Kidney (tissue), 14 donors: ENCODE results near the gene PRR22. TPM values are rescaled to one million over a fixed set of nuclear protein-coding genes. Genes with fewer than 3 reads are reported as not detected.

ENCODE experiments used
- DNase-seq, 5 donors: peaks; one replicate each; pipeline ENCODE4 v3.0.0-alpha.2; 2013 to 2020
- FAIRE-seq: peaks from 2 replicates; lab custom pipeline; 2012; peaks lifted over from hg19 to GRCh38; lab: Jason Lieb, UNC
- H3K27ac ChIP-seq, 2 donors: one replicate each; pipeline ENCODE4 v1.7.0; 2013; ENCODE audit warnings: low read depth in 2 of 2, low read length in 2 of 2, inconsistent platforms in 1 of 2
- H3K27me3 ChIP-seq: one replicate; pipeline ENCODE4 v1.7.1; 2013; ENCODE audit warnings: low read length, inconsistent platforms; ENCODE audit not compliant: control insufficient read depth, insufficient read depth
- H3K36me3 ChIP-seq, 3 donors: one replicate each; pipeline versions ENCODE4 v1.7.0 to v1.7.1; 2013; ENCODE audit warnings: low read length in 3 of 3, control low read depth in 1 of 3, inconsistent platforms in 1 of 3; ENCODE audit not compliant: insufficient read depth in 3 of 3, control insufficient read depth in 2 of 3
- H3K4me1 ChIP-seq, 3 donors: one replicate each; pipeline versions ENCODE4 v1.7.0 to v1.7.1; 2013; ENCODE audit warnings: low read length in 3 of 3, inconsistent platforms in 1 of 3, low read depth in 1 of 3; ENCODE audit not compliant: control insufficient read depth in 2 of 3, insufficient read depth in 2 of 3
- H3K4me3 ChIP-seq, 3 donors: one replicate each; pipeline versions ENCODE4 v1.7.0 to v1.8.1; 2013; ENCODE audit warnings: low read length in 3 of 3, control low read depth in 1 of 3, inconsistent platforms in 1 of 3
- H3K9ac ChIP-seq, 3 donors: one replicate each; pipeline versions ENCODE4 v1.7.0 to v1.7.1; 2013; ENCODE audit warnings: low read length in 3 of 3, control low read depth in 1 of 3, inconsistent platforms in 1 of 3
- H3K9me3 ChIP-seq, 3 donors: one replicate each; pipeline versions ENCODE4 v1.7.0 to v1.7.1; 2013; ENCODE audit warnings: low read length in 3 of 3, control low read depth in 1 of 3, inconsistent platforms in 1 of 3; ENCODE audit not compliant: control insufficient read depth in 2 of 3, insufficient read depth in 1 of 3
- CTCF ChIP-seq: IDR thresholded peaks from 3 replicates; pipeline ENCODE4 v1.5.1; 2012; ENCODE audit warnings: mild to moderate bottlenecking, moderate library complexity, borderline replicate concordance; ENCODE audit not compliant: insufficient read depth; ENCODE audit errors: extremely low read depth
- intact Hi-C: fragments of 100-400 bp; cut with DNase I; formaldehyde crosslinking; loops from one replicate; pipeline ENCODE4 v1.11.1; 2022
- polyA plus RNA-seq: library from polyadenylated mRNA; stranded (reverse); fragments of 350-450 nt; fragmentation: Illumina TruSeq; extraction: RNeasy Lipid Tissue Mini Kit (QIAGEN cat#74804); gene quantifications from one replicate; pipeline ENCODE4 v1.2.3, GENCODE V29; 2014; ENCODE audit warnings: low read depth, low replicate concordance; ENCODE audit not compliant: insufficient read depth
- total RNA-seq: library from RNA; stranded (reverse); fragmentation: NEBNext Ultra II Directional; extraction: Animal tissue kit (Norgen Biotek cat#: 25700); gene quantifications from one replicate; pipeline ENCODE4 v1.2.1, GENCODE V29; 2021
- donor health status: control.
- donor health status: control.
- donor health status: control.
- donor health status: control.
- donor health status: control.
- donor health status: DM: yes; HTN: yes; CAD: no.
- donor health status: Normal renal cell carcinoma (clear cell type).

The PRR22 gene
- total and polyA plus RNA-seq, 2 donors from 2014 or later = 4.1 to 4.2 TPM

DNA sequence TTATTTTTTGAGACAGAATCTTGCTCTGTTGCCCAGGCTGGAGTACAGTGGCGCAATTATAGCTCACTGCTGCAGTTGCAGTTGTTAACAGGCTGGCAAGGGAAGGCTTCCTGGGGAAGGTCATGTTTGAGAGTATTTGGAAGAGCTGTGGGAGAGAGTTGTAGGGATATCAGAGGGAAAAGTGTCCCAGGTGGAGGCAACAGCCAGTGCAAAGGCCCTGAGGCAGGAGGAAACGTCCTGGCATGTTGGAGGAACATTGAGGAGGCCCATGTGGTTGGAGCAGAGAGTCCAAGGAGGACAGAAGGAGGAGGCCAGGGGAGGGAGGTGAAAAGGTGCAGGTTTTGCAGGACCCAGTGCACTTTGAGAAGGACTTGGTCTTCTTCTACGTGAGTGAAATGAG, 8.6 kb upstream of the PRR22 start:
- H3K27ac ChIP-seq = no peak overlapping the region
- H3K27me3 ChIP-seq = no peaks in the 10 kb centered on the region
- no peak overlapping the region for H3K9ac ChIP-seq
- H3K36me3 ChIP-seq = peaks cover 0 to 7% (median 5%) of the 10 kb centered on the region in 3 donors
- H3K4me3 ChIP-seq = no peak overlapping the region
- no peak for FAIRE-seq
- H3K4me1 ChIP-seq = peaks cover 0 to 8% (median 6%) of the 10 kb centered on the region in 3 donors
- TF ChIP-seq CTCF = no peak
- H3K9me3 ChIP-seq = no peaks in the 10 kb centered on the region
- no peak for DNase-seq
- intact Hi-C loops = no loop called here

DNA sequence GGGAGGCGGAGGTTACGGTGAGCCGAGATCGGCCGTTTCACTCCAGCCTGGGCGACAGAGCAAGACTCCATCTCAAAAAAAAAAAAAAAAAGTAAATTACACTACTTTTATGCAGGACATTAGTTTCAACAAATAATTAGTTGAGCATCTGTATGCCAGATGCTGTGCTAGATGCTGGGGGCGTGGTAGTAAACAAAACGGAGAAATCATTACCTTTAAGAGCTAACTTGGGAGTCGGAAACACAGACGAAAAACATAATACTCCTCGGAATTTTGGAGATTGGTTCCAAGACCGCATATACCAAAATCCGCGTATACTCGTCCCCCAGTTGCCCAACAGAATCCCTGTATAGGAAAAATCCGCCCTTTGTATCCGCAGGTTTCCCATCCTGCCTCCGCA, 7.7 kb upstream of the PRR22 start:
- intact Hi-C loops = no loop called here
- TF ChIP-seq CTCF = no peak
- DNase-seq (no peak), FAIRE-seq (no peak)
- no peaks in the 10 kb centered on the region for H3K9me3 ChIP-seq
- no peak overlapping the region for H3K4me3 ChIP-seq
- peaks cover 0 to 8% (median 6%) of the 10 kb centered on the region in 3 donors for H3K4me1 ChIP-seq
- H3K27me3 ChIP-seq = no peaks in the 10 kb centered on the region
- H3K36me3 ChIP-seq = peaks cover 0 to 14% (median 12%) of the 10 kb centered on the region in 3 donors
- H3K27ac ChIP-seq = no peak overlapping the region
- no peak overlapping the region for H3K9ac ChIP-seq

GRCh38 chr19:5790559-5791520, 6.3 kb upstream of the PRR22 start, which contains the start of gene DUS3L:
Gene DUS3L (minus strand): TSS chr19:5791163. CDS start chr19:5791141, 22 bp downstream.
- H3K9ac ChIP-seq = peak within 1 kb of the TSS; percentile 44 to 86 (median 63)
- intact Hi-C loops = no loop called here
- peaks cover 0 to 8% (median 6%) of the 10 kb centered on the region in 3 donors for H3K4me1 ChIP-seq
- DNase-seq (peak; percentile 98 to 99 (median 99)), FAIRE-seq (peak; percentile 88)
- H3K4me3 ChIP-seq = peak within 1 kb of the TSS; percentile 84 to 90 (median 88)
- TF ChIP-seq CTCF = no peak
- no peaks in the 10 kb centered on the region for H3K9me3 ChIP-seq
- H3K27me3 ChIP-seq = no peaks in the 10 kb centered on the region
- peaks cover 0 to 25% (median 20%) of the 10 kb centered on the region in 3 donors for H3K36me3 ChIP-seq
- H3K27ac ChIP-seq = peak within 1 kb of the TSS; percentile 96 to 97
